ENCODE data around the gene PLCB4.

The PLCB4 gene

GRCh38 chr20:9256393-9256792 lies 187.5 kb downstream of the PLCB4 start:
- DNase-seq (ENCODE audit: low read depth), result no peak
- H3K4me3 ChIP-seq (replicated peaks; ENCODE audit: low read depth, low read length), result no peak overlapping the region
- TF ChIP-seq, protein P1, sequence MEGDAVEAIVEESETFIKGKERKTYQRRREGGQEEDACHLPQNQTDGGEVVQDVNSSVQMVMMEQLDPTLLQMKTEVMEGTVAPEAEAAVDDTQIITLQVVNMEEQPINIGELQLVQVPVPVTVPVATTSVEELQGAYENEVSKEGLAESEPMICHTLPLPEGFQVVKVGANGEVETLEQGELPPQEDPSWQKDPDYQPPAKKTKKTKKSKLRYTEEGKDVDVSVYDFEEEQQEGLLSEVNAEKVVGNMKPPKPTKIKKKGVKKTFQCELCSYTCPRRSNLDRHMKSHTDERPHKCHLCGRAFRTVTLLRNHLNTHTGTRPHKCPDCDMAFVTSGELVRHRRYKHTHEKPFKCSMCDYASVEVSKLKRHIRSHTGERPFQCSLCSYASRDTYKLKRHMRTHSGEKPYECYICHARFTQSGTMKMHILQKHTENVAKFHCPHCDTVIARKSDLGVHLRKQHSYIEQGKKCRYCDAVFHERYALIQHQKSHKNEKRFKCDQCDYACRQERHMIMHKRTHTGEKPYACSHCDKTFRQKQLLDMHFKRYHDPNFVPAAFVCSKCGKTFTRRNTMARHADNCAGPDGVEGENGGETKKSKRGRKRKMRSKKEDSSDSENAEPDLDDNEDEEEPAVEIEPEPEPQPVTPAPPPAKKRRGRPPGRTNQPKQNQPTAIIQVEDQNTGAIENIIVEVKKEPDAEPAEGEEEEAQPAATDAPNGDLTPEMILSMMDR (IDR thresholded peaks at IDR 0.05; ENCODE audit: low read length, missing control alignments), result no peak

DNA sequence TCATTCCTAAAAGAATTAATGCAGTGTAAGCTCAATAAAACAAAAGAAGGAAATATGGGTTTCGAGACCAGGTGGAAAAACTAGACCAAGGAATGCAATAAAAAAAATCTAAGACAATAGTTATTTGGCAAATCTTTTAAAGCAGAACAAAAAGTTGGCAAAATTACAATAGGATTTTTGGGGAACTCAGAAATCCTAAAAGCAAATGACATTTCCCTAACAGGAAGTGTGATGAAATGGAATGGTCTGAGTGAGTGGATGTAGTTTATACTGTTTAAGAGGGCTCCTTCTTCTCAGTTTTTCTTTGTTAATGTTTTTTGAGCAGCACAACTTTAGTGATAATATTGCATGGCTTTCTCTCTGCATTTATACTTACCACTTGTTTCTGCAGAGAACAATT lies 190.0 kb downstream of the PLCB4 start:
- DNase-seq (ENCODE audit: low read depth), result peak; percentile 55
- TF ChIP-seq, protein P1 (IDR thresholded peaks at IDR 0.05; ENCODE audit: low read length, missing control alignments), result no peak
- H3K4me3 ChIP-seq (replicated peaks; ENCODE audit: low read depth, low read length), result no peak overlapping the region

GRCh38 chr20:9260027-9260426 lies 191.1 kb downstream of the PLCB4 start:
- DNase-seq (ENCODE audit: low read depth), result no peak
- no peak overlapping the region for H3K4me3 ChIP-seq (replicated peaks; ENCODE audit: low read depth, low read length)
- TF ChIP-seq, protein P1 (IDR thresholded peaks at IDR 0.05; ENCODE audit: low read length, missing control alignments), result no peak

DNA sequence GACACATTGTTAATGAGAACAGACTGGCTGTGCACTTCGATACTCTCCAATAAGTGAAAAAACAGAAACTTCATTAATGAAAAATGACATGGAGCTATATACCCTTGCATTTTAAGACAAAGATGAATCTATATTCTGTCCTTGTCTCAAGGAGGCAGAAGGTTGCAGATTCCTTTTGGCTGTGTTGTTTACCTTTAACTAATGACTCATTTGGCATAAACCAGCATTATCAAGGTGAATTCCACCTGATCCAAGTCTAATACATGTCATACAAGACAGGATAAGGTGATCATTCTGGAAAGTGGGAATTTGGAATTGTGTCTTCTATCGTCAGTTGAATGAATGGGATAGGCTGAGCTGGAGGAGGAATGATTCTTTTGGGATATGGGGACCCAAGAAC lies 192.9 kb downstream of the PLCB4 start:
- TF ChIP-seq, protein P1 (IDR thresholded peaks at IDR 0.05; ENCODE audit: low read length, missing control alignments), result no peak
- no peak overlapping the region for H3K4me3 ChIP-seq (replicated peaks; ENCODE audit: low read depth, low read length)
- no peak for DNase-seq (ENCODE audit: low read depth)

DNA sequence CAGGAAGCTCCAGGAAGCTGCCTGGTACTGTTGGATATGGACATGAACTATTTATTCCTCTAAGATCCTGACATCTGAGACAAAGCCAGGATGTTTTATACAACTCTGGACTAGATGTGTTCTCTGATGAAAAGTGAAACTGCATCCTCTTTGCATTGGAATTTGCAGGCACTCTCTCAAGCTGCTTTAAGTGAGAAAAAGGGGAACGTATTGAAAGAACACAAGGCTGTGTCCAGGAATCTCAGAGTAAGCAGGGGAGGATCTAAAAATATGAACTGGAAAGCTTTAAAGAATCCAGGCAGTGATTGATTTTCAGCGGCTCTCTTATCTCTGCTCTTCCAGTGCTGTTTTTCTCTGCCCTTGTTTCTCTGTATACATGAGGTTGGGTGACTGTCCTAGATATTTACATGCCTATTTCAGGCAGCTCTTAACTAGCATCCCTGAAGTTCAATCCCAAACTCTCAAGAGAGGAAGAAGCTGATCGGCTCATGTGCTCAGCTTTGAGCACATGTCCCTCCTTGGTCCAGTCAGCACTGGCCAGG lies 193.8 kb downstream of the PLCB4 start:
- no peak overlapping the region for H3K4me3 ChIP-seq (replicated peaks; ENCODE audit: low read depth, low read length)
- TF ChIP-seq, protein P1 (IDR thresholded peaks at IDR 0.05; ENCODE audit: low read length, missing control alignments), result no peak
- peak; percentile 11 for DNase-seq (ENCODE audit: low read depth)

DNA sequence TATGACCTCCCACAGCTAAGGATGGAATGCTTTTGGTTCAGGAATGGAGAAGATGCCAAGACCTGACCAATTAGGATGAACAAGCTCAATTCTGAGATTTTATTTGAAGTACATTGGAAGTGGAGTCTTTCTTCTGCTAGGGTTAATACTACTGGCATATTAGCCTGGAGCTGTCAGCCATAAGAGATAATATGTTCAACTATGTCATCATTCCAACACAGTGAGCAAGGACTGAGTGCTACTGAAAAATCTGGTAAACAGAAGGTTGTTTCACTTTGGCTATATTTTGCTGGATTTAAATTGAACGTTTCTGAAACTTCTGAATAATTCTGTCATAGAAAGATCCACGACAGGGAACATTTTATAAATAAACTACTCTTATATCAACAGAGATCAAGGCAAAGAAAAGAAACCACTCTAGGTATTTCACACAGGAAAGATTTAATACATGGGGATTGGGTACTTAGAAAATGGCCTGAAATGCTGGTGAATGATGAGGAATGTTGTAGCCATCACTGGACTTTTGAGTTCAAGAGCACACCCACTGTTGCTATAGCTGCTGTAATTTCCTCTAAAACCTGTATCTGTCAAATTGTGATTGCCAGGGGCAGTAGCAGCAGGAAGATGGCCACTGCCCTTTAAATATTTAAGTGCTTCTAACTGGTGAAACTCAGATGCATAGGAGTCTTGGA lies 200.5 kb downstream of the PLCB4 start:
- no peak overlapping the region for H3K4me3 ChIP-seq (replicated peaks; ENCODE audit: low read depth, low read length)
- DNase-seq (ENCODE audit: low read depth), result peak; percentile 28
- TF ChIP-seq, protein P1 (IDR thresholded peaks at IDR 0.05; ENCODE audit: low read length, missing control alignments), result no peak

GRCh38 chr20:9270831-9271230 lies 201.9 kb downstream of the PLCB4 start:
- TF ChIP-seq, protein P1 (IDR thresholded peaks at IDR 0.05; ENCODE audit: low read length, missing control alignments), result no peak
- no peak overlapping the region for H3K4me3 ChIP-seq (replicated peaks; ENCODE audit: low read depth, low read length)
- peak; percentile 72 for DNase-seq (ENCODE audit: low read depth)

Data from fibroblast of pulmonary artery (primary cell).